Upper lobe of left lung (tissue), 4 donors: ENCODE measurements around the gene EXOC4.

Experiments used
- CTCF ChIP-seq, 6 experiments: fragments of 450-650 bp in 4 of 6; fragments of 200-600 bp in 2 of 6; sonication (generic) in 2 of 6; IDR thresholded peaks; one replicate each; pipeline ENCODE4 v1.5.1; 2016 to 2019; ENCODE audit warnings: antibody characterized with exemption in 6 of 6
- EP300 ChIP-seq, 4 donors: sonication (generic); formaldehyde crosslinking; IDR thresholded peaks; one replicate each; pipeline ENCODE4 v1.5.1; 2017; ENCODE audit warnings: antibody characterized with exemption in 4 of 4, control low read depth in 2 of 4
- POLR2A ChIP-seq, 4 donors: fragments of 450-650 bp; IDR thresholded peaks; one replicate each; pipeline ENCODE4 v1.5.1; 2016 to 2017; ENCODE audit warnings: antibody characterized with exemption in 4 of 4, mild to moderate bottlenecking in 2 of 4
- POLR2AphosphoS5 ChIP-seq, 2 donors: sonication (generic); formaldehyde crosslinking; IDR thresholded peaks; one replicate each; pipeline ENCODE4 v1.5.1; 2017; ENCODE audit warnings: antibody characterized with exemption in 2 of 2

GRCh38 chr7:133985300-133985699, 732.4 kb downstream of the EXOC4 start:
- TF ChIP-seq POLR2A (IDR thresholded peaks at IDR 0.05) (no peak), CTCF (IDR thresholded peaks at IDR 0.05) (no peak), POLR2AphosphoS5 (IDR thresholded peaks at IDR 0.05) (no peak), EP300 (IDR thresholded peaks at IDR 0.05) (no peak)
